SHP77 treated with DMSO at 0.1 percent for 48 hours (cell line): ENCODE measurements around the gene C9orf43.
A peak's percentile ranks its signal among the peaks of the same experiment; 100 is the strongest.
"Not testable (repeated sequence)": the region's sequence is repeated elsewhere in the genome, so short reads cannot be mapped to it uniquely, and the experiment has no call there.

Experiments used
- DNase-seq: peaks from one replicate; lab custom pipeline; 2025; lab: John Stamatoyannopoulos, UW

Gene C9orf43

GRCh38 chr9:113381909-113382411 is 28.6 kb upstream of the C9orf43 start:
- no peak for DNase-seq

- DNase-seq = no peak
These were observed 23.8 kb upstream of the C9orf43 start for GRCh38 chr9:113386571-113387393.

GRCh38 chr9:113387560-113388230 is 22.9 kb upstream of the C9orf43 start:
- DNase-seq = no peak

- no peak for DNase-seq
These were observed 21.7 kb upstream of the C9orf43 start for GRCh38 chr9:113388833-113389232.

- DNase-seq = no peak
These were observed 21.1 kb upstream of the C9orf43 start for GRCh38 chr9:113389451-113389850.

GRCh38 chr9:113390192-113390960 is 20.2 kb upstream of the C9orf43 start:
- DNase-seq = no peak

GRCh38 chr9:113391917-113392316 is 18.6 kb upstream of the C9orf43 start:
- DNase-seq = no peak

- no peak for DNase-seq
These were observed 17.3 kb upstream of the C9orf43 start for GRCh38 chr9:113393281-113393680.

GRCh38 chr9:113395000-113395861 is 15.3 kb upstream of the C9orf43 start:
- no peak for DNase-seq

GRCh38 chr9:113397203-113397631 is 13.3 kb upstream of the C9orf43 start:
- no peak for DNase-seq

GRCh38 chr9:113398796-113399195 is 11.8 kb upstream of the C9orf43 start:
- DNase-seq = no peak

GRCh38 chr9:113399646-113400200 is 10.8 kb upstream of the C9orf43 start:
- DNase-seq = no peak

GRCh38 chr9:113401027-113401792 is 9.3 kb upstream of the C9orf43 start, which contains the start of gene ALAD:
Gene ALAD (minus strand): TSS chr9:113401284. CDS start chr9:113393559, 7,725 bp downstream.
- peak; percentile 92 for DNase-seq

GRCh38 chr9:113403646-113404045 is 6.9 kb upstream of the C9orf43 start:
- no peak for DNase-seq

- not testable (repeated sequence) for DNase-seq
These were observed 4.2 kb upstream of the C9orf43 start for GRCh38 chr9:113406353-113406752.

- DNase-seq = peak; percentile 38
These were observed 3.6 kb upstream of the C9orf43 start for GRCh38 chr9:113406873-113407511.

- DNase-seq = no peak
These were observed 1.1 kb upstream of the C9orf43 start for GRCh38 chr9:113409481-113409880.

- no peak for DNase-seq
These were observed 702 bp upstream of the C9orf43 start for GRCh38 chr9:113409883-113410206.

- no peak for DNase-seq
These were observed 5.7 kb downstream of the C9orf43 start for GRCh38 chr9:113416149-113416721.
